Astrocyte of the cerebellum (primary cell): ENCODE measurements around the gene ATP13A1.
A peak's percentile ranks its signal among the peaks of the same experiment; 100 is the strongest.

ENCODE experiments used
- DNase-seq: peaks from one replicate; pipeline ENCODE4 v3.0.0-alpha.2; 2011; ENCODE audit warnings: low read depth
- H3K4me3 ChIP-seq: 2 replicates; pipeline ENCODE4 v1.5.1; 2011; ENCODE audit warnings: mild to moderate bottlenecking, low read depth, low read length, moderate library complexity
- in situ Hi-C: cut with HindIII; loops from 2 replicates; pipeline ENCODE4 v1.10.0; 2017; ENCODE audit warnings: low sequenced_read_pairs
- TF ChIP-seq, protein P1 (sequence below): IDR thresholded peaks from 2 replicates; pipeline ENCODE4 v1.5.1; 2012; ENCODE audit warnings: low read length, low read depth, moderate library complexity, mild to moderate bottlenecking; ENCODE audit errors: missing control alignments

ATP13A1 gene

DNA sequence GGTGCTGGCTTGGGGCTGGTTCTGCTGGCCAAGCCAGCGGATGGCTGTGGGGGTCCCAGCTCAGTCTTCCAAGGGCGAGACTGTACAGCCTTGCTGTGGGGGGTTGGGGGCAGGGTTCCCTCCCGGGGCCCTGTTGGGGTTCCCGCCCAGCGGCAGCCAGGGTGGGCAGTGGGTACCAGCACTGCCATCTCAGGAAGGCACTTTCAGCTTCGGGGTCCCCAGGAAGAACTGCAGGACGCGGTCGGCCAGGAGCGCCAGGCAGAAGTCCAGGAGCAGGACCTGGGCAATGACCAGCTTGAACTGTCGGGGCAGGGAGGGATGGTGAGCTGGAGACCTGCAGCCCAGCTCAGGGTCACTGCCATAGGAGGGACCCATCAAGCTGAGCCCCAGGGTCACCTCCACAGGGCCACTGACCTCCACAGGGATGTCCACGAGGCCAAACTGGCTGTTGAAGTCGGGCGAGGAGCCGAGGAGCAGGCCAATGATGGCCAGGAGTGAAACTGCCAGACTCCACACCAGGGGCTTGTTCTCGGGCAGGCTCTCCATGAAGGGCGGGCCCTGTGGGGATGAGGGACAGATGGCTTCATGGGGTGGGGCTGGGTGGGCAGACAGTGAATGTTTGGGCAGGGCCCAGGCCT lies 18.1 kb downstream of the ATP13A1 start:
- DNase-seq: no peak
- TF ChIP-seq, protein P1, sequence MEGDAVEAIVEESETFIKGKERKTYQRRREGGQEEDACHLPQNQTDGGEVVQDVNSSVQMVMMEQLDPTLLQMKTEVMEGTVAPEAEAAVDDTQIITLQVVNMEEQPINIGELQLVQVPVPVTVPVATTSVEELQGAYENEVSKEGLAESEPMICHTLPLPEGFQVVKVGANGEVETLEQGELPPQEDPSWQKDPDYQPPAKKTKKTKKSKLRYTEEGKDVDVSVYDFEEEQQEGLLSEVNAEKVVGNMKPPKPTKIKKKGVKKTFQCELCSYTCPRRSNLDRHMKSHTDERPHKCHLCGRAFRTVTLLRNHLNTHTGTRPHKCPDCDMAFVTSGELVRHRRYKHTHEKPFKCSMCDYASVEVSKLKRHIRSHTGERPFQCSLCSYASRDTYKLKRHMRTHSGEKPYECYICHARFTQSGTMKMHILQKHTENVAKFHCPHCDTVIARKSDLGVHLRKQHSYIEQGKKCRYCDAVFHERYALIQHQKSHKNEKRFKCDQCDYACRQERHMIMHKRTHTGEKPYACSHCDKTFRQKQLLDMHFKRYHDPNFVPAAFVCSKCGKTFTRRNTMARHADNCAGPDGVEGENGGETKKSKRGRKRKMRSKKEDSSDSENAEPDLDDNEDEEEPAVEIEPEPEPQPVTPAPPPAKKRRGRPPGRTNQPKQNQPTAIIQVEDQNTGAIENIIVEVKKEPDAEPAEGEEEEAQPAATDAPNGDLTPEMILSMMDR: no peak
- in situ Hi-C loops: no loop called here
- H3K4me3 ChIP-seq: no peak overlapping the region

DNA sequence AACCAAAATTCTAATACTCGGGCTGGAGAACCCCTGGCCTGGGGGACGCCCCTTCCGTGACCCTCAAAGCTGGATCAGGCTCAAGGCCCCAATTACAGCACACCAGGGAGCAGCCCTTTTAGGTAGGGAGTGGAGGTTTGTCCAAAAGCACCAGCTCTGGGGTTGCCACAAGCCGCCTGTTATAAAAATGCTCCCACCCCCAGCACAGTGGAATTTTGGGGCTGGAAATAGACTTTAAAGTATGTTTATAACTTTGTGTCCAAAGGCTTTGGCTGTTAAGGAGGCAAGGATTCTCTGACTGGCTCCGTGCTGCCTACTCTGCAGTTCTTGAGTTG lies 19.5 kb downstream of the ATP13A1 start:
- H3K4me3 ChIP-seq: peak overlapping the region; percentile 92
- TF ChIP-seq, protein P1: no peak
- no peak for DNase-seq
- in situ Hi-C loops: no loop called here

DNA sequence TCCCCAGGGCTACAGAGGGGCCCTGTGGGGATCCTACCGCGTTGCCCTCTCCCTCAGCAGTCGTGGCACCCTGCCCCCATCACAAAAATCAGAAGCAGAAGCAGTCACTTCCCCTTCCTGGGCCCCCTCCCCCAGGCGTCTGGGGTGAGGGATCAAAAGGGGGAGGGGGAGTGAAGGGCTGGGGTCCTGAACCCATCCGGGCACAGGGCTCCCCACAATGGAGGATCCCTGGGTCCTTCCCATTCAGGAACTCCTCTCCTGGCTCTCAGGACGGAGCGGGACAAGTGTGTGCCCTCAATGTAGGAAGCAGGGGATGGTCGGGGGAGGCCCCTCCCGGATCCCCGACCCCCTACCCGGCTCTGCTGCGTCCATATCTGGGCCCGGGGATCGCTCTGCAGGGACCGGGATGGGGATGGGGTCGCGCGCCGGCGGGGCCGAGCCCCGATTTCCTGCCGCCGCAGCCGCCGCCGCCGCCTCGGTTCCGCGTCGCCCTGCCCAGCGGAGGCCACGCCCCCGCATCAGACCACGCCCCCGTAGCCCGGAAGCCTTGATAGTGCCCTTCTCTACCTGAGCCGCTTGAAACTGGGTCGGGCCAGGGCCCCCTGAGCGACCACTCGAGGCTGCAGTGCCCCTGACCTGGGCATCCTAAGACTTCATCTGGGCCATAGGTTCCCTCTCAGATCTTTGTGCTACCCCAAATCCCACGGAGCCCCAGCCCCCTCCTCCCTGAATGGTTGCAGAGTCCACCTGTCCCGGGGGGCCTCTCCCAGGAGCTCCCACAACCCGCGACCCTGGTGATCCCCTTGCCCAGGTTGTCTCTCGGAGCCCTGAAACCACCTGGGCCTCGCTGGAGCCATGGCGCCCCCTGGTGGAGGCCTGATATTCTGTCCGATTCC lies 20.1 kb downstream of the ATP13A1 start, which contains the start of gene GMIP:
Gene GMIP, minus strand, starts transcription at position 500 of the 896 bp plus-strand sequence. Its CDS starts 128 bp downstream, at position 372.
- DNase-seq: no peak
- in situ Hi-C loops: no loop called here
- TF ChIP-seq, protein P1: peak; percentile 82
- H3K4me3 ChIP-seq: peak within 1 kb of the TSS; percentile 92

DNA sequence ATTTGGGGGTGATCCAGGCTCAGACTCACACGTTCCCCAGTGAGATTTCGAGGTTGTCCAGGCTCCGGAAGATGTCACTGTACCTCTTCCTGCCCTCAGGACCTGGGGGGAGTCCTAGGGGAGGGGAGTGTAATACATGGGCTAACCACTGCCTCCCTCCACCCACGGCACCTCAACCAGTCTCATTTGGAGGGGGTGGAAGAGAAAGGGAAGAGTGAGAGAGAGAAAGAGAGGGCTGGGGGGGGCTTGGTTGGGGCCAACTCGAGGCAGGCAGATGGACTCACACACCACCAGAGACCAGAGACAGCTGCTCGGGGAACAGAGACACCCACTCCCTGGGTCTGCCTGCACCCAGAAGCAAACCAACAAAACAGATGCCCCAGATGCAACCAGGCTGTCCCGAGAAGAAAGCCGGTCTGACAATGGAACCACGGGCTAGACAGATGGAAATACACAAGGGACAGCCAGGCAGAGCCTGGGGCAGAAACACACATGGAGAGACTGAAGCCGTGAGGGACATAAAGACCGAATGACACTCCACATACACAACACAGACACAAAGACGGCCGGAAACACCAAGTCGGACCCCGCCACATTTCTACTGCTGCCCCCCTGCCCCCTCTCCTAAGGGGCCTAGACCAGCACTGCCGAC lies 20.8 kb downstream of the ATP13A1 start:
- in situ Hi-C loops: no loop called here
- TF ChIP-seq, protein P1: no peak
- peak overlapping the region; percentile 92 for H3K4me3 ChIP-seq
- no peak for DNase-seq

DNA sequence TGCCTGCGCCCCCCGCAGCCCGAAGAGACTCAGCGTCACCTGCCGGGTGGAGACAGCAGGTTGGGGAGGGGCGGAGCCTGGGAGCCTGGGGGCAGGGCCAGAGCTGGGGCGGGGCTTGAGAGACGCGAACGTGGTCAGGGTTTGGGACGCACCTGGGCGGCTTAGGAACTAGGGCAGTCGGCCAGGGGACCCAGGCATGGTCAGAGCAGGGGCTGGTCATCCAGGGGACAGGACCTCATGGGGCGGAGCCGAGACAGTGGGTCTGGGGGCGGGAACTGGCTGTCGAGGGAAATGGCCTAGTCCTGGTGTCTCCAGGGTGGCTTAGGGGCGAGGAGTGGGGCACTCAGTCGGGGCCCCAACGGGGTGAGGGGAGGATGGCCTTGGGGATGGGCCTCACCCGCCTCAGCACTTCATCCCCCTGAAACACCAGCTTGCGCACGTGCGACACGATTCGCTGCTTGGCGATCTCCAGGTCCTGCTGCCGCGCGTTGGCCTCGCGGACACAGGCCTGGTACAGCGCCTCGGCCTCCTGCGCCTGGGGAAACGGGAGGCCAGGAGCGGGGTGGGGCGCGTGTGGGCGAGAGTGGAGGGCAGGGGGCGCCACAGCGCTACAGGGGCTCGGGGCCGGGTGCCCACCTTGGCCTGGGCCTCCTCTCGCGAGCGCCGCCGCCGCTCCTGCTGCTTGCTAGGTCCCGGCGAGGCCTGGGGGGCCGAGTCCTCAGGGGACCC lies 25.8 kb downstream of the ATP13A1 start:
- TF ChIP-seq, protein P1: no peak
- no peak for DNase-seq
- H3K4me3 ChIP-seq: no peak overlapping the region
- in situ Hi-C loops: no loop called here

DNA sequence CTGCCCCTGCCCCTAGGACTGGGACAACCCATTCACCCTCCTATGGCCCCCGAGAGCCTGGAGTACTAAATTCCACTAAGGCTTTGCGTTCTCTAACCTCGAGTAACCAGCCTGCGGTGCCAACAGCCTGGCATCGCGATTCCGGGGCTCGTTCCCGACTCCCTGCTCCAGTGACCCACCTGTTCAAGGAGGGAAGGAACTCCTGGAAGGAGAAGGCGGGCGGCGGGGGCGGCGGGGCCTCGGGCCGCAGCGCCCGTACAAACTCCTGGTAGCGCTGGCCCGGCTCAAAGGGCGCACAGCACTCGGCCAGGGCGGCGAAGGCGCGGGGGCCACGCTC lies 26.3 kb downstream of the ATP13A1 start:
- TF ChIP-seq, protein P1: no peak
- DNase-seq: no peak
- in situ Hi-C loops: no loop called here
- no peak overlapping the region for H3K4me3 ChIP-seq
